ENCODE measurements around the gene FAM174B.

DNA sequence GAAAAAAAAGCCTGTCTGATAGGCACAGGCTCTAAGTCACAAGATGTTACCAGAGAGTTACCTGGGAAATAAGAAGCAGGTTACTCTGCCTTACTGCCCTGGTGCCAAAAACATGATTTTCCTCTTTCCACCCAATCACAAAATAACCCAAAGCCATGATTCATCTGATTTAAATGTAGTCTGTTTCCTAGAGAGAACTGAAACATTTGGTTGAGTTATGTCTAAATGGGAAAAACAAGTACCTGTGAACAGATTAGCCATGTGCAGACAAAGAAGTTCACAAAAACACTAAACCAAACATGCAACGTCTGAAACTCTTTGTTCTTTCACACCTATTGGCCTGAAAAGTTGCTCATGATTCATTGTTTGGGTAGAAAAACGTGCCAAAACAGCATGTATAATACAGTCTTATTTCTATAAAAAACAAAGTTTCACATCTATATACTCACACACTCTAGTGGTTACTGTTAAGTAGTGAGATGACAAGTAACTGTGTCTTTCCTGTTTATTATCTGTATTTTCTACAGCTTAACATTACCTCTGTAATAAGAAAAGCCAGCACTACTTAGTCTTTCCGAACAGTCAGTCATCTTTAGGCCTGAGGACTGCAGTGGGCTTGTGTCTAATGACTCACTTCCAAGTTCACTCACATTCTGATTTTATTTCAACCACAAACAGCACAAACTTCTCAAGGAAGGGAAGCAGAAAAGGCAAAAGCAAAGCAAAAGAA is 30.2 kb downstream of the FAM174B start:
- TF ChIP-seq, protein P1, sequence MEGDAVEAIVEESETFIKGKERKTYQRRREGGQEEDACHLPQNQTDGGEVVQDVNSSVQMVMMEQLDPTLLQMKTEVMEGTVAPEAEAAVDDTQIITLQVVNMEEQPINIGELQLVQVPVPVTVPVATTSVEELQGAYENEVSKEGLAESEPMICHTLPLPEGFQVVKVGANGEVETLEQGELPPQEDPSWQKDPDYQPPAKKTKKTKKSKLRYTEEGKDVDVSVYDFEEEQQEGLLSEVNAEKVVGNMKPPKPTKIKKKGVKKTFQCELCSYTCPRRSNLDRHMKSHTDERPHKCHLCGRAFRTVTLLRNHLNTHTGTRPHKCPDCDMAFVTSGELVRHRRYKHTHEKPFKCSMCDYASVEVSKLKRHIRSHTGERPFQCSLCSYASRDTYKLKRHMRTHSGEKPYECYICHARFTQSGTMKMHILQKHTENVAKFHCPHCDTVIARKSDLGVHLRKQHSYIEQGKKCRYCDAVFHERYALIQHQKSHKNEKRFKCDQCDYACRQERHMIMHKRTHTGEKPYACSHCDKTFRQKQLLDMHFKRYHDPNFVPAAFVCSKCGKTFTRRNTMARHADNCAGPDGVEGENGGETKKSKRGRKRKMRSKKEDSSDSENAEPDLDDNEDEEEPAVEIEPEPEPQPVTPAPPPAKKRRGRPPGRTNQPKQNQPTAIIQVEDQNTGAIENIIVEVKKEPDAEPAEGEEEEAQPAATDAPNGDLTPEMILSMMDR (IDR thresholded peaks at IDR 0.05), result no peak
- TF ChIP-seq POLR2A (IDR thresholded peaks at IDR 0.05) (no peak), POLR2AphosphoS5 (IDR thresholded peaks at IDR 0.05) (no peak), EP300 (IDR thresholded peaks at IDR 0.05) (no peak)
